GM12878 (cell line): ENCODE data around the gene P4HTM. TPM values are rescaled to one million over a fixed set of nuclear protein-coding genes. Genes with fewer than 3 reads are reported as not detected.

Experiments
- ATAC-seq: fragments of 200-7000 bp; cut with Tn5 transposase; 3 replicates; pipeline ENCODE4 v1.9.1; 2020; ENCODE audit warnings: mild to moderate bottlenecking, moderate library complexity
- BruUV-seq: library from RNA; stranded (reverse); fragments of 400-500 nt; replicated peaks from 2 replicates; lab custom pipeline; 2021; lab: Mats Ljungman, UMichigan
- CTCF ChIA-PET: fragments of 300-600 bp; sonication (Branson Sonifier 250); formaldehyde crosslinking; extraction: SDS; loops from one replicate; lab custom pipeline; 2021; ENCODE audit warnings: inconsistent platforms; lab: Yijun Ruan, JAX
- POLR2A ChIA-PET: fragments of 350-600 bp; formaldehyde crosslinking; extraction: SDS; loops from one replicate; lab custom pipeline; 2021; ENCODE audit warnings: inconsistent platforms; lab: Charles Lee
- RAD21 ChIA-PET: fragments of 300-600 bp; sonication (Branson Sonifier 250); formaldehyde crosslinking; loops from one replicate; lab custom pipeline; 2023; ENCODE audit warnings: antibody characterized with exemption; ENCODE audit not compliant: unreplicated experiment; lab: Charles Lee
- SMC1A ChIA-PET: fragments of 300-600 bp; sonication (Branson Sonifier 250); formaldehyde crosslinking; loops from one replicate; lab custom pipeline; 2023; ENCODE audit not compliant: unreplicated experiment, uncharacterized antibody; lab: Charles Lee
- DNase-seq: peaks from one replicate; pipeline ENCODE4 v3.0.0-alpha.2; 2011; ENCODE audit warnings: low read depth, low spot score
- FAIRE-seq: peaks from 3 replicates; lab custom pipeline; 2011; peaks lifted over from hg19 to GRCh38; lab: Jason Lieb, UNC
- H2AFZ ChIP-seq: 2 replicates; pipeline ENCODE4 v1.6.0; 2011; ENCODE audit warnings: low read depth, low read length, control low read depth; ENCODE audit not compliant: control insufficient read depth
- H3K27ac ChIP-seq: 2 replicates; pipeline ENCODE4 v1.5.1; 2011; ENCODE audit warnings: control low read depth; ENCODE audit not compliant: control insufficient read depth, insufficient read depth
- H3K27me3 ChIP-seq, 2 experiments: replicated peaks in 1 of 2; 2 replicates each; pipeline versions ENCODE4 v1.6.0 to v1.6.1; 2011; ENCODE audit warnings: low read length in 1 of 2; ENCODE audit not compliant: control insufficient read depth in 2 of 2, insufficient read depth in 2 of 2
- H3K36me3 ChIP-seq, 2 experiments: 2 replicates each; pipeline ENCODE4 v1.5.1; 2011; ENCODE audit warnings: low read length in 1 of 2; ENCODE audit not compliant: control insufficient read depth in 2 of 2, insufficient read depth in 2 of 2
- H3K4me1 ChIP-seq: 2 replicates; pipeline ENCODE4 v1.6.1; 2011; ENCODE audit warnings: mild to moderate bottlenecking, low read length, moderate library complexity, mixed read lengths; ENCODE audit not compliant: control insufficient read depth, insufficient read depth
- H3K4me2 ChIP-seq: 2 replicates; pipeline ENCODE4 v1.6.0; 2011; ENCODE audit warnings: control low read depth; ENCODE audit not compliant: control insufficient read depth, insufficient read depth
- H3K4me3 ChIP-seq: fragments of 200-600 bp; sonication (generic); 2 replicates; pipeline ENCODE4 v1.5.1; 2016
- H3K79me2 ChIP-seq: 2 replicates; pipeline ENCODE4 v1.6.0; 2011; ENCODE audit warnings: low read length; ENCODE audit not compliant: control insufficient read depth, insufficient read depth
- H3K9ac ChIP-seq: 2 replicates; pipeline ENCODE4 v1.8.0; 2011; ENCODE audit warnings: low read length, control low read depth, mixed read lengths; ENCODE audit not compliant: control insufficient read depth, insufficient read depth
- H3K9me3 ChIP-seq: replicated peaks from 3 replicates; pipeline ENCODE4 v1.5.1; 2011; ENCODE audit warnings: mild to moderate bottlenecking, low read length; ENCODE audit not compliant: control insufficient read depth, insufficient read depth
- H4K20me1 ChIP-seq: 2 replicates; pipeline ENCODE4 v1.6.0; 2011; ENCODE audit not compliant: control insufficient read depth, insufficient read depth
- E2F4 ChIP-seq: IDR thresholded peaks from 2 replicates; pipeline ENCODE4 v1.6.1; 2012; ENCODE audit warnings: low read depth, low read length, improper control_type of control experiment
- HDGF ChIP-seq: fragments of 450-650 bp; IDR thresholded peaks from 2 replicates; pipeline ENCODE4 v1.6.1; 2016; ENCODE audit warnings: antibody characterized with exemption
- KLF5 ChIP-seq: fragments of 450-650 bp; IDR thresholded peaks from 2 replicates; pipeline ENCODE4 v1.6.1; 2014; ENCODE audit warnings: mild to moderate bottlenecking; ENCODE audit not compliant: partially characterized antibody
- NFIC ChIP-seq: IDR thresholded peaks from 2 replicates; pipeline ENCODE4 v1.6.1; 2012; ENCODE audit warnings: low read depth, mild to moderate bottlenecking, inconsistent platforms, low read length, moderate library complexity
- PRDM15 ChIP-seq: fragments of 450-650 bp; formaldehyde crosslinking; IDR thresholded peaks from 2 replicates; pipeline ENCODE4 v1.4.0; 2020; ENCODE audit warnings: mild to moderate bottlenecking, moderate library complexity
- TBL1XR1 ChIP-seq: IDR thresholded peaks from 2 replicates; pipeline ENCODE4 v1.6.1; 2012; ENCODE audit warnings: low read depth, low read length, improper control_type of control experiment
- ZNF207 ChIP-seq: fragments of 450-650 bp; IDR thresholded peaks from 2 replicates; pipeline ENCODE4 v1.6.1; 2014; ENCODE audit warnings: antibody characterized with exemption, mild to moderate bottlenecking, borderline replicate concordance
- ZNF217 ChIP-seq: fragments of 450-650 bp; IDR thresholded peaks from 2 replicates; pipeline ENCODE4 v1.6.1; 2017; ENCODE audit warnings: antibody characterized with exemption, mild to moderate bottlenecking
- ZNF384 ChIP-seq: IDR thresholded peaks from 2 replicates; pipeline ENCODE4 v1.6.1; 2012; ENCODE audit warnings: low read depth, mild to moderate bottlenecking, low read length, improper control_type of control experiment, borderline replicate concordance
- ZNF622 ChIP-seq: fragments of 450-650 bp; IDR thresholded peaks from 2 replicates; pipeline ENCODE4 v1.6.1; 2017; ENCODE audit warnings: mild to moderate bottlenecking, inconsistent platforms
- WGBS: methylation state at CpG from one replicate; pipeline ENCODE4 v1.1.6; 2016; ENCODE audit warnings: low lambda C conversion rate; ENCODE audit not compliant: insufficient replicate concordance, insufficient coverage; ENCODE audit errors: missing lambda C conversion rate; 5-methylcytosine and 5-hydroxymethylcytosine counted together
- in situ Hi-C: fragments of 300-500 bp; cut with MboI; formaldehyde crosslinking; loops from 9 replicates; pipeline ENCODE4 v1.14.3; 2018; ENCODE audit warnings: mixed read lengths
- intact Hi-C: fragments of 100-400 bp; cut with micrococcal nuclease; formaldehyde crosslinking; loops from one replicate; pipeline ENCODE4 v1.14.2; 2022; ENCODE audit not compliant: unreplicated experiment
- polyA plus RNA-seq, 11 experiments: library from polyadenylated mRNA; depleted of rRNA in 4 of 11; unstranded in 6 of 11; stranded (reverse) in 5 of 11; fragments of >200 nt; fragmentation: Nextera tagmentation in 4 of 11; fragmentation: Illumina TruSeq in 1 of 11; extraction: Ambion mirVana in 4 of 11; extraction: Trizol in 1 of 11; gene quantifications; 1 replicate in 1 of 11; 2 replicates in 10 of 11; pipeline versions ENCODE4 v1.2.1 to v1.2.3, GENCODE V29; 2011 to 2016; ENCODE audit warnings: inconsistent platforms in 2 of 11, missing spikeins in 2 of 11, low read depth in 1 of 11
- total RNA-seq, 4 experiments: library from RNA; depleted of rRNA in 3 of 4; stranded (reverse); fragments of >200 nt in 3 of 4; fragmentation: Illumina TruSeq in 1 of 4; extraction: Trizol in 1 of 4; gene quantifications; 2 replicates each; pipeline versions ENCODE4 v1.2.1 to v1.2.3, GENCODE V29; 2013 to 2021

The P4HTM gene
- total and polyA plus RNA-seq, 10 of the 15 experiments (the other 5 are each of a cell fraction or from before 2014, with no cell fraction given): 0.76 to 28.8 (median 22.9) TPM

DNA sequence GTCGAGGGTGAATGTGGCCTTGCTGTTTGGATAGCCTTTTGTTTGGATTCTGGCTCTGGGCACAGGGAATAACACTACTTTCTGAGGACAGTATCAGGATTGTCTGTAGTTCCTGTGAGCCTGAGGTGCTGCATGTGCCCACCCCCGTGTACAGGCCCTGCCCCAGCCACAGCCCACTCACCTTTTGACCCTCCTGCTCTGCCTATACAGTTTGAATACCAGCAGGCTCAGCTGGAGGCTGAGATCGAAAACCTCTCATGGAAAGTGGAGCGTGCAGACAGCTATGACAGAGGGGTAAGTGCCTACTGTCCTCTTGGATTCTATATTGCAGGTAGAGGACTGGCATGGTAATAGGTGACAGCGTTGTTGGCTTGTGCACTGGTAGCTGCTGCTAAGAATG, 7.4 kb upstream of the P4HTM start:
- in situ Hi-C loops: no loop called here
- DNase-seq: no peak
- CTCF ChIA-PET: no interaction called here

More for the DNA sequence above, 7.4 kb upstream of the P4HTM start:
- RAD21 ChIA-PET: no interaction called here
- FAIRE-seq (no peak), ATAC-seq (no peak)
- Histone ChIP-seq H2AFZ (no peak overlapping the region), H3K9ac (no peak overlapping the region), H3K4me2 (no peak overlapping the region), H3K27ac (no peak overlapping the region), H3K4me1 (no peaks in the 10 kb centered on the region), H3K79me2 (no peaks in the 10 kb centered on the region), H3K9me3 (no peaks in the 10 kb centered on the region), H3K4me3 (no peak overlapping the region), H3K27me3 (no peaks in the 10 kb centered on the region), H4K20me1 (no peaks in the 10 kb centered on the region), H3K36me3 (peaks cover 27% of the 10 kb centered on the region in 2 experiments)
- no TSS peak for BruUV-seq
- POLR2A ChIA-PET: no interaction called here
- WGBS: 80% methylated on average over 5 of the region's 5 CpGs
- intact Hi-C loops: no loop called here
- TF ChIP-seq ZNF207 (no peak), HDGF (no peak), TBL1XR1 (no peak), ZNF622 (no peak), NFIC (no peak), KLF5 (no peak), ZNF217 (no peak), ZNF384 (no peak), E2F4 (no peak), PRDM15 (CRISPR knock-in tag) (no peak)
- SMC1A ChIA-PET: no interaction called here
